K562 (cell line): ENCODE results near the gene PDIA2. TPM values are rescaled to one million over a fixed set of nuclear protein-coding genes. Genes with fewer than 3 reads are reported as not detected.

Source experiments
- ATAC-seq: fragments of 200-7000 bp; cut with Tn5 transposase; 3 replicates; pipeline ENCODE4 v1.9.1; 2020; ENCODE audit warnings: moderate library complexity
- BruUV-seq: library from RNA; stranded (reverse); fragments of 400-500 nt; replicated peaks from 2 replicates; lab custom pipeline; 2021; lab: Mats Ljungman, UMichigan
- CTCF ChIA-PET: fragments of 300-600 bp; formaldehyde crosslinking; extraction: SDS; loops from one replicate; lab custom pipeline; 2021; ENCODE audit warnings: low intra/inter-chr PET ratio; lab: Yijun Ruan, JAX
- POLR2A ChIA-PET: fragments of 300-600, 350-650 bp; sonication (Branson Sonifier 250); formaldehyde crosslinking; extraction: SDS; loops from one replicate; lab custom pipeline; 2021; ENCODE audit warnings: antibody characterized with exemption, inconsistent platforms; lab: Yijun Ruan, JAX
- DNase-seq, 4 experiments: peaks; one replicate each; pipeline versions ENCODE4 v3.0.0 to v3.0.0-alpha.2; 2011 to 2018; ENCODE audit warnings: low spot score in 3 of 4, mixed read lengths in 3 of 4; ENCODE audit errors: extremely low read depth in 1 of 4
- FAIRE-seq: peaks from 2 replicates; lab custom pipeline; 2011; peaks lifted over from hg19 to GRCh38; lab: Jason Lieb, UNC
- H2AFZ ChIP-seq: 2 replicates; pipeline ENCODE4 v1.6.0; 2011; ENCODE audit warnings: low read depth, low read length, control low read depth, inconsistent platforms
- H3K27ac ChIP-seq: fragments of 200-600 bp; 3 replicates; pipeline ENCODE4 v1.8.0; 2011; ENCODE audit warnings: low read depth, mild to moderate bottlenecking, control low read depth, inconsistent platforms, low read length, moderate library complexity, mixed read lengths; ENCODE audit errors: extremely low read depth
- H3K27me3 ChIP-seq, 2 experiments: fragments of 300-600 bp in 1 of 2; 2 replicates in 1 of 2; 3 replicates in 1 of 2; pipeline versions ENCODE4 v1.6.0 to v1.8.0; 2011; ENCODE audit warnings: inconsistent platforms in 2 of 2, low read length in 2 of 2, mild to moderate bottlenecking in 1 of 2, mixed read lengths in 1 of 2, moderate library complexity in 1 of 2; ENCODE audit not compliant: control insufficient read depth in 2 of 2, insufficient read depth in 2 of 2
- H3K36me3 ChIP-seq: fragments of 300-600 bp; 3 replicates; pipeline ENCODE4 v1.8.0; 2011; ENCODE audit warnings: mild to moderate bottlenecking, low read length, inconsistent platforms; ENCODE audit not compliant: control insufficient read depth, insufficient read depth
- H3K4me1 ChIP-seq, 2 experiments: fragments of 200-600 bp in 1 of 2; replicated peaks in 1 of 2; 2 replicates in 1 of 2; 3 replicates in 1 of 2; pipeline versions ENCODE4 v1.5.1 to v1.8.0; 2011; ENCODE audit warnings: inconsistent platforms in 2 of 2, low read length in 2 of 2, mild to moderate bottlenecking in 1 of 2, mixed read lengths in 1 of 2, moderate library complexity in 1 of 2; ENCODE audit not compliant: control insufficient read depth in 2 of 2, insufficient read depth in 2 of 2
- H3K4me2 ChIP-seq: 2 replicates; pipeline ENCODE4 v1.6.1; 2011; ENCODE audit warnings: low read length, control low read depth, inconsistent platforms, mixed read lengths; ENCODE audit not compliant: insufficient read depth
- H3K4me3 ChIP-seq: fragments of 200-600 bp; sonication (generic), shearing (Covaris generic); 2 replicates; pipeline ENCODE4 v1.5.1; 2016; ENCODE audit warnings: control low read depth, inconsistent platforms
- H3K79me2 ChIP-seq: fragments of 200-600 bp; 3 replicates; pipeline ENCODE4 v1.8.0; 2011; ENCODE audit warnings: low read length, inconsistent platforms; ENCODE audit not compliant: control insufficient read depth, insufficient read depth
- H3K9ac ChIP-seq, 2 experiments: 2 replicates each; pipeline versions ENCODE4 v1.6.0 to v1.6.1; 2011; ENCODE audit warnings: low read depth in 2 of 2, low read length in 2 of 2, control low read depth in 1 of 2, inconsistent platforms in 1 of 2, mild to moderate bottlenecking in 1 of 2, mixed read lengths in 1 of 2; ENCODE audit not compliant: insufficient read depth in 1 of 2
- H3K9me1 ChIP-seq: one replicate; pipeline ENCODE4 v1.6.0; 2011; ENCODE audit warnings: inconsistent platforms, mild to moderate bottlenecking, low read length, moderate library complexity; ENCODE audit not compliant: control insufficient read depth, insufficient read depth
- H3K9me3 ChIP-seq: replicated peaks from 2 replicates; pipeline ENCODE4 v1.5.1; 2011; ENCODE audit warnings: low read depth, low read length, inconsistent platforms; ENCODE audit not compliant: control insufficient read depth, insufficient read depth
- H4K20me1 ChIP-seq: replicated peaks from 2 replicates; pipeline ENCODE4 v1.6.1; 2011; ENCODE audit warnings: low read length, inconsistent platforms, mixed read lengths; ENCODE audit not compliant: control insufficient read depth, insufficient read depth
- ELF1 ChIP-seq: fragments of 200-800 bp; sonication (Bioruptor generic); IDR thresholded peaks from 2 replicates; pipeline ENCODE4 v1.6.1; 2016; ENCODE audit warnings: missing genetic modification characterization, missing compliant biosample characterization
- HMGN3 ChIP-seq: IDR thresholded peaks from 2 replicates; pipeline ENCODE4 v1.6.1; 2011; ENCODE audit warnings: borderline replicate concordance, low read depth, mild to moderate bottlenecking, mixed read lengths, low read length; ENCODE audit not compliant: insufficient read length; ENCODE audit errors: extremely low read depth
- WGBS: fragments of 100-300 bp; shearing (Covaris generic); methylation state at CpG from one replicate; pipeline ENCODE4 v1.1.6; 2016; ENCODE audit warnings: low coverage, mixed read lengths; ENCODE audit not compliant: insufficient coverage; ENCODE audit errors: missing lambda C conversion rate; 5-methylcytosine and 5-hydroxymethylcytosine counted together
- in situ Hi-C: fragments of 300-500 bp; cut with MboI; formaldehyde crosslinking; loops from 4 replicates; pipeline ENCODE4 v1.15.0; 2018; ENCODE audit warnings: inconsistent platforms, mixed read lengths
- intact Hi-C: fragments of 100-400 bp; cut with micrococcal nuclease; formaldehyde crosslinking; loops from 2 replicates; pipeline ENCODE4 v1.14.2; 2022
- polyA plus RNA-seq, 8 experiments: library from polyadenylated mRNA; depleted of rRNA in 4 of 8; stranded (reverse) in 5 of 8; unstranded in 3 of 8; fragments of >200 nt; fragmentation: Nextera tagmentation in 2 of 8; fragmentation: Illumina TruSeq in 1 of 8; extraction: Ambion mirVana in 2 of 8; extraction: Trizol in 1 of 8; gene quantifications; 2 replicates each; pipeline versions ENCODE4 v1.2.1 to v1.2.3, GENCODE V29; 2011 to 2014; ENCODE audit warnings: inconsistent platforms in 1 of 8, missing spikeins in 1 of 8
- total RNA-seq, 7 experiments: library from RNA; depleted of rRNA in 6 of 7; stranded (reverse); fragments of >200 nt in 6 of 7; fragmentation: Illumina TruSeq in 2 of 7; extraction: Trizol in 2 of 7; gene quantifications; 2 replicates each; pipeline versions ENCODE4 v1.2.1 to v1.2.3, GENCODE V29; 2011 to 2021; ENCODE audit warnings: low replicate concordance in 1 of 7
- TF ChIP-seq, protein P1 (sequence below): fragments of 450-650 bp; IDR thresholded peaks from 2 replicates; pipeline ENCODE4 v1.6.1; 2017; ENCODE audit warnings: antibody characterized with exemption, mild to moderate bottlenecking

PDIA2 gene
- total and polyA plus RNA-seq, 9 of the 15 experiments (the other 6 are each of a cell fraction or from before 2014, with no cell fraction given) = 0.13 to 0.92 (median 0.23) TPM; not detected in 4

DNA sequence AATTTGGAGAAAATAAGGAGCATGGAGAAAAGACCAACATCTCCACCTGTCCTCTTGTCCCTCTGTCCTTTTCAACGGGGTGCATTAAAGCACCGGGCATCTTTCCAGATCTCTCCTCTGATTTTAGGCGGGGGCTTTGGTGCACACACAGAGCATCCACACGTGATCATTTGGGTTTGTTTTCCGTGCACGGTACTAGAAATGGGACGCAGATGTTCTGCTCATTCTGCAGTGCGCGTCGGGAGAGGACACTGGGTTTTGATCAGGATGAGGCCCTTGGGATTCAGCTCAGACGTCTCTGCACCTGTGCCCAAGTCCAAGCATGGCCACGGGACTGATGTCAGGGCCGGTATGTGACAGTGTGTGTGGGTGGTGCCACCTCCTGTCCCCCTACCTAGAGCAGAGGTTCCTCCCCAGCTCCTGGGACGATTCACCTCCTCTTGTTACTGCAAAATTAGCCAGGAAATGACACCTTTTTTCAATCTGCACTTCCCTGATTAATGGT is 31.9 kb downstream of the PDIA2 start (continued):
- TF ChIP-seq, protein P1, sequence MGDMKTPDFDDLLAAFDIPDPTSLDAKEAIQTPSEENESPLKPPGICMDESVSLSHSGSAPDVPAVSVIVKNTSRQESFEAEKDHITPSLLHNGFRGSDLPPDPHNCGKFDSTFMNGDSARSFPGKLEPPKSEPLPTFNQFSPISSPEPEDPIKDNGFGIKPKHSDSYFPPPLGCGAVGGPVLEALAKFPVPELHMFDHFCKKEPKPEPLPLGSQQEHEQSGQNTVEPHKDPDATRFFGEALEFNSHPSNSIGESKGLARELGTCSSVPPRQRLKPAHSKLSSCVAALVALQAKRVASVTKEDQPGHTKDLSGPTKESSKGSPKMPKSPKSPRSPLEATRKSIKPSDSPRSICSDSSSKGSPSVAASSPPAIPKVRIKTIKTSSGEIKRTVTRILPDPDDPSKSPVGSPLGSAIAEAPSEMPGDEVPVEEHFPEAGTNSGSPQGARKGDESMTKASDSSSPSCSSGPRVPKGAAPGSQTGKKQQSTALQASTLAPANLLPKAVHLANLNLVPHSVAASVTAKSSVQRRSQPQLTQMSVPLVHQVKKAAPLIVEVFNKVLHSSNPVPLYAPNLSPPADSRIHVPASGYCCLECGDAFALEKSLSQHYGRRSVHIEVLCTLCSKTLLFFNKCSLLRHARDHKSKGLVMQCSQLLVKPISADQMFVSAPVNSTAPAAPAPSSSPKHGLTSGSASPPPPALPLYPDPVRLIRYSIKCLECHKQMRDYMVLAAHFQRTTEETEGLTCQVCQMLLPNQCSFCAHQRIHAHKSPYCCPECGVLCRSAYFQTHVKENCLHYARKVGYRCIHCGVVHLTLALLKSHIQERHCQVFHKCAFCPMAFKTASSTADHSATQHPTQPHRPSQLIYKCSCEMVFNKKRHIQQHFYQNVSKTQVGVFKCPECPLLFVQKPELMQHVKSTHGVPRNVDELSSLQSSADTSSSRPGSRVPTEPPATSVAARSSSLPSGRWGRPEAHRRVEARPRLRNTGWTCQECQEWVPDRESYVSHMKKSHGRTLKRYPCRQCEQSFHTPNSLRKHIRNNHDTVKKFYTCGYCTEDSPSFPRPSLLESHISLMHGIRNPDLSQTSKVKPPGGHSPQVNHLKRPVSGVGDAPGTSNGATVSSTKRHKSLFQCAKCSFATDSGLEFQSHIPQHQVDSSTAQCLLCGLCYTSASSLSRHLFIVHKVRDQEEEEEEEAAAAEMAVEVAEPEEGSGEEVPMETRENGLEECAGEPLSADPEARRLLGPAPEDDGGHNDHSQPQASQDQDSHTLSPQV = no peak

DNA sequence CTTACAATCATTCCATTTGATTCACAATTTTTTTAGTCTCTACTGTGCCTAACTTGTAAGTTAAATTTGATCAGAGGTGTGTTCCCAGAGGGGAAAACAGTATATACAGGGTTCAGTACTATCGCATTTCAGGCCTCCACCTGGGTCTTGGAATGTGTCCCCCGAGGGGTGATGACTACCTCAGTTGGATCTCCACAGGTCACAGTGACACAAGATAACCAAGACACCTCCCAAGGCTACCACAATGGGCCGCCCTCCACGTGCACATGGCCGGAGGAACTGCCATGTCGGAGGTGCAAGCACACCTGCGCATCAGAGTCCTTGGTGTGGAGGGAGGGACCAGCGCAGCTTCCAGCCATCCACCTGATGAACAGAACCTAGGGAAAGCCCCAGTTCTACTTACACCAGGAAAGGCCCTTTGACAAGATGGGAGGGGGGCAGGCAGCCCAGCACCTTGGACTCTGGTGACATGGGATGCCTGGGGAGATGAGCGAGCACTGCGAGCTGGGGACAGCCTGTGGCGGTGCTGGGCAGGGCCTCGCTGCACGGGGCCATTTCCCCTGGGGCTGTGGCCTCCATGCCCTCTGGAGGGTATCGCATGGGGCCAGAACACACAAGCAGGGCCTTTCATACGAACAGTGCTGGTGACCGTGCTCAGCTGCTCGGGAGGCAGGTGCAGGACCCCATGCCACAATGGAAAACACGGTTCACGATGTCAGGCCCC is 33.9 kb downstream of the PDIA2 start:
- WGBS = 92% methylated on average over 14 of the region's 19 CpGs
- peaks cover 20% of the 10 kb centered on the region; the same call in 1 of the 2 replicates for H4K20me1 ChIP-seq
- H3K4me2 ChIP-seq = no peak overlapping the region
- peaks cover 0 to 35% of the 10 kb centered on the region in 2 experiments; a peak in 3 of 5 replicates for H3K4me1 ChIP-seq
- FAIRE-seq (no peak), ATAC-seq (no peak; the same call in 2 of the 3 replicates)
- POLR2A ChIA-PET = interaction anchor here (1.3 kb wide), 1 partner anchor 18 kb away, joined by 3 read pairs; no protein-coding TSS in a partner anchor
- no peak overlapping the region for H2AFZ ChIP-seq
- CTCF ChIA-PET = no interaction called here
- no TSS peak for BruUV-seq
- no peak overlapping the region for H3K27ac ChIP-seq
- no peaks in the 10 kb centered on the region for H3K9me1 ChIP-seq
- H3K9ac ChIP-seq = peak overlapping the region in 1 of 2 experiments; percentile 75; a peak in 2 of 4 replicates
- no peaks in the 10 kb centered on the region for H3K9me3 ChIP-seq
- H3K4me3 ChIP-seq = no peak overlapping the region
- TF ChIP-seq HMGN3 = peak; percentile 25
- no peak for TF ChIP-seq ELF1
- TF ChIP-seq, all 486 proteins: peak for 1
- intact Hi-C loops (no loop called here), in situ Hi-C loops (no loop called here)
- H3K36me3 ChIP-seq = peaks cover 73% of the 10 kb centered on the region
- no peaks in the 10 kb centered on the region for H3K27me3 ChIP-seq
- peaks cover 90% of the 10 kb centered on the region for H3K79me2 ChIP-seq
- no peak for DNase-seq
